SKM-1 treated with dmso at 0.1 percent for 144 hours (cell line): ENCODE measurements around the gene TSPAN9.

Experiments used
- DNase-seq: peaks from one replicate; lab custom pipeline; 2025; ENCODE audit not compliant: unreplicated experiment; lab: John Stamatoyannopoulos, UW

The TSPAN9 gene

DNA sequence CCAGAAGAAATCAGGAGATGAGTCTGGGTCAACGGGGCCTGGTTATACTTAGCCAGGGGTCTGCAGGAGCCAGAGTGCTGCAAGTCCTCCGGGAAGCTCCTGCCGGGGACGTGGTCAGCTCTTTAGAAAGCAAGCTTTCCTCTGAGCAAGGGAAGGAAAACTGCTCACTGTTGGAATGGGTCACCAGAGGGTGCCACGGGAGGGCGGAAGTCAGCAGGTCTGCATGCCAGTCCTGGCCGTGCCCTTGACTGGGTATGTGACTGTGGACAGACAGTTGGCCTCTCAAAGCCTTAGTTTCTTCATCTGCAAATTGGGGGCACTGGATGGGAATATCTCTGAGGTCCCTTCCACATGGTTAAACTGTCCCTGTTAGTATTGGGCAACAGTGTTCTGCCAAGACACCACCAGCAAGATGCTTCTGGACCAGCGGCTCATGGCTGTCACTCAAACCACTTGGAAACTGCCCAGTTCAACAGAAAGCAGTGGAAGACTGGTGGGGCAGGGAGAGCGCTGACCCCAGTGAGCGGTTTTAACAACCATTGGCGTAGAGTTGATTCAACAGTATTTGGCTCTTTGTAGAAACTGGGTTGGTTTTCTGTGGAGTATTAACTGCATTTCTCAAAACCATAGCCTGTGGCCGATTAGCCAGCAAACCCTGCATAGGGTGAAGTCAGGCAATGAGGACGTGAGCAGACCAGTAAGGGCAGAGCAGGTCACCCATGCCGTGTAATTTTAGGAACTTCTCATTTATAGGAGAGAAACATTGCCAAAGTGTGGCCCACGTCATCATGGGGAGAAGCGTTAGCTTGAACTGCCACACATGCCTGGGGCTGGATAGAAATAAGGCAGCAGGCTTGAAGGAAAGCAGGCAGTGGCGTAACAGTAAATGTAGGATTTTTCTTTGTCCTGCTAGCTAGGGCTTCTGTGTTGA, 249.9 kb downstream of the TSPAN9 start:
- peak; percentile 20 for DNase-seq

DNA sequence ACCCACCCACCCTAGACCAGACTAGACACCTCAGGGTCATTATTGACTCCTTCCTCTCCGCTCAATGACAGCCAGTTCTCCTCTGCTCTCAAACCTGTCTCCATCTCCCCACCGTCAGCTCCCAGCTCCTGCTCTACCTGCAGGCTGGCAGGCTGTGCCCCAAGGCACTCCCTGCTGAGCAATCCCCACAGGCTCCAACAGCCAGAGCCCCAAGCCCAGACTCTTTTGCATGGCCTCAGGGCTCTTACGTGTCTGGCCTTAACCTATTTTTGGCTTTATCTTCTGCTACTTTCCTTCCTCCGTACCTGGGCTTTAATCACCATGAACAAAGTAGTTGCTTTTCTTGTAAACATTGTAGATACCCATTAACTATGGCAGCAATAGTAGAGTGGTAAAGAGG, 250.9 kb downstream of the TSPAN9 start:
- no peak for DNase-seq

DNA sequence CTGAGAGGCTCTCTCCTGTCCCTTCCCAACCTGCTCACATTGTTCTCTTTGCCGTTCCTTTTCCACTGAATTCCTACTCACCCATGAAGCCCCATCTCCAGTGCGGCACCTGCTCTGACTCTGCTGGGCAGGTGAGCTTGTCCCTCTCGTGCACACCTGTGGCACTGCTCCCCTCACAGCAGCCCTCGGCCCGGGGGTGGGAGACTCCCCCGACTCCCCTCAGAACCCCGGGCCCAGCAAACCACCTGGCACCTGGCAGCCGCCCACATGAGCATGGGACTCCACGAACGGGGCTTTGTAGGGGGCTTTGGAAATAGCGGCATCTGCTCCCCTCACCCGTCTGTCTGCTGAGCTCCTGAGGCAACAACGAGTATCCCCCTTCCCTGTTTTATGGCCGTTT, 251.4 kb downstream of the TSPAN9 start:
- DNase-seq = no peak

DNA sequence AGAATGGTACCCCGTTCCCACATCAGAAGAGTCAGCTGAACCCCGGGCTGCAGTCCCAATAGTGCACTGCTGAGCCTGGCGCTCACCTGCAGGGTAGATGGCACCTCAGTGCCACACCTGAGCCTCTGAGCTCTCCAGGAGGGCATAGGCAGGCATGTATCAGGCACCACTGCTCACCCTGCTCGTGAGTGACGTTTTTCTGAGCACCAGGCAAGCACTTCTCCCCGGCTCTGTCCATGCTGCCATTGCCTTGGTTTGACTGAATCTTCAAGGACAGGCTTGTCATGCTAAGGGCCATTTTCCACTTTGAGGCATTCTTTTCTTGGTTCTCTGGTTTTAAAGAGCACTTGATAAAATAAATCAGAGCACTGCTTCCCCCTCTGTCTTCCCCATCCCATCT, 252.2 kb downstream of the TSPAN9 start:
- DNase-seq = no peak

DNA sequence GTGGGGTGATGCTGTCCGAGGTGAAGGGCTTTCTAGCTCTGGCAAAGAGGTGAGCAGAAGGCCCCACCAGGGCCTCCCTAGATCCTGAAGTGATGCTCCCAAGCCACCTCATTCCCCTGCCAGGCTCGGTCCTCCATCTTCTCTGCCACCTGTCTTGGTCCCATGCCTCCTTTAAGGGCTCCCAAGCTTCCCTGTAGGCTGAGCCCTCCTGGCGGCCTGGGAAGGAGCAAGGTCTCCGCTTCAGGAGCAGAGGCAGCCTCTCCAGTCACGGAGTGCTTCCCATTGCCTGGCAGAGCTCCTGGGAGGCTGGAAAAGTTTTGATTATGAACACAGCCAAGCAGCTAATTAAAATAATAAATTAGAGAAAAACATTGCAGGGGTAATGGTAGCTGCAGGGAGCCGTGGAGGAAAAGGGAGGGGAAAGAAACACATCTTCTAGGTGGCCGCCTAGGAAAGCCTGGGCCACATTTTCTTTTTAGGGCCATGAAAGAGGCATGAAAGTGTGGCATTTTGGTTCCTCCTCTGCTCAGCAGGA, 253.9 kb downstream of the TSPAN9 start:
- no peak for DNase-seq

DNA sequence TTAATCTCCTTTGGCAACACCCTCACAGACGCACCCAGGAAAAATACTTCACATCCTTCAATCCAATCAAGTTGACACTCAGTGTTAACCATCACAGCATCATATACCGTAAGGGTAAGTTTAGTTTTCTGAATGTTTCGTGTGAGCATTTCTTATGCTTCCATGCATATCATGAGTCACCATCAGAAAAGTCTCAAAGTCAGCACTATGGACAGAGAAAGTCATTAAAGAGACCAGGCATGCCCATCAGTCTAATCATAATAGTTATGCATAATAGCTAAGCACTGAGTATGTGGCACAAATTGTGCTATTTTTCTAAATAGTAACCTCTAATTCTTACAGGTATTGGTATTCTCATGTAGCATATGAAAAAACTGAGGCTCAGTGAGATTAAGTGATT, 255.0 kb downstream of the TSPAN9 start:
- no peak for DNase-seq

DNA sequence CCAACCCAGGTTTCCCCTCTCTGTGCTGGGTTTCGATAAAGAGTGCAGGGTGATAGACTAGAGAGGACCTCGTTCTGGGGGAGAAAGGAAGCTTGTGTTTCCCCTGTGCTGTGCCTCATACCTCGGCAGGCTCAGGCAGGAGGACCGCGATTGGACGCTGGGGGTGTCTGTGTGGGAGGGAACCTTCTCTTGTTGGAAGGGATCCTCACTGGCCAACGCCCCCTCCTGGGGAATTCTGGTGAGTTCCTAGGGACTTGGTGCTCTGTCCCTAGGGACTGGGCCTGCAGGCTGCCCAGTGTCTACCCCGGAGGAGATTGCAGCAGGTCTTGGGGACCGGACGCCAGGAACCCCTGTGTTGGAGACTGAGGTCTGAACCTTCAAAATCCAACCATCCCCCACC, 256.4 kb downstream of the TSPAN9 start:
- DNase-seq = no peak

DNA sequence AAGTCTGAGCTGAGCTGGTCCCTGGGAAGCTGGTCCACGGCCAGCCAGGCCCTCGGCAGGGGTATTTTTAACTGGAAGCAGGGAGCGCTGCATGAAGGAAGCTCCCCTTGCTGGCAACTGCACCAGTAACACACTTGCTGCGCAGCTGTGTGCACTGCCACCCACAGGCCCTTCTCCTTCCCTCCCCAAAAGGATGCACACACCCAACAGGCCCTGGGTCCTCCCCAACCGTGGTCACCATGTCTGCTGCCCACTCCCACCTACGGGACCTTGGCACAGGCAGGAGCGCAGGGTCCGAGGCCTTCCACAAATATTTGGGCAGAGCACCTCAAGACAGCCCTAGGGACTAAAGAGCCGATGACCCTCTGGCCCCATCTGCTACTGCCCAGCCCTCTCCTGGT, 256.8 kb downstream of the TSPAN9 start:
- no peak for DNase-seq

DNA sequence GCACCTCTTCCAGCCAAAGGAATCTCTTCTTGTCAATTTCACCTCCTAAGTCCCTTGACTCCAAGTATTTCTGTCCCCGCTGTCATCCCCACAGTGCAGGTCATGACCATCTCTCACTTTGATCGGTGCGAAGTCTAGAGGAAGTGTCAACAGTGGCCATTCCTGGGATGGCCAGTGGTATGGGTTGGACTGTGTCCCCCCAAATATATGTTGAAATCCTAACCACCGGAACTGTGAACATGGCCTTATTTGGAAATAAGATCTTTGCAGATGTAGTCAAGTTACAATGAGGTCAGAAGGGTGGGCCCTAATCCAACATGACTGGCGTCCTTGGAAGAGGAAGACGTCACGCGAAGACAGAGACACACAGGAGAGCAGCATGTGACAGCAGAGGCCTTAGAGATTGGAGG, 257.9 kb downstream of the TSPAN9 start:
- DNase-seq = no peak
